B cell (primary cell): ENCODE measurements around the gene NCOA5. TPM values are rescaled to one million over a fixed set of nuclear protein-coding genes. Genes with fewer than 3 reads are reported as not detected.

Experiments
- ATAC-seq: fragments of 200-7000 bp; cut with Tn5 transposase; one replicate; pipeline ENCODE4 v1.10.0; 2021; ENCODE audit warnings: low read depth, mild to moderate bottlenecking, moderate number of reproducible peaks, moderate library complexity
- CTCF ChIA-PET: fragments of 350-600 bp; sonication (Branson Sonifier 250); formaldehyde crosslinking; loops from one replicate; lab custom pipeline; 2021; ENCODE audit warnings: antibody characterized with exemption, inconsistent platforms; lab: Charles Lee
- POLR2A ChIA-PET: fragments of 350-600 bp; sonication (Branson Sonifier 250); formaldehyde crosslinking; loops from one replicate; lab custom pipeline; 2021; ENCODE audit warnings: antibody characterized with exemption; lab: Charles Lee
- DNase-seq: peaks from one replicate; pipeline ENCODE4 v3.0.0; 2013
- H2AFZ ChIP-seq: 2 replicates; pipeline ENCODE4 v1.6.1; 2012; ENCODE audit warnings: mild to moderate bottlenecking, low read depth, low read length; ENCODE audit not compliant: insufficient read depth, poor library complexity, severe bottlenecking
- H3K27ac ChIP-seq, 2 donors: 1 replicate in 1 of 2; 2 replicates in 1 of 2; pipeline ENCODE4 v1.5.1; 2012 to 2013; ENCODE audit warnings: low read length in 2 of 2, mild to moderate bottlenecking in 2 of 2, moderate library complexity in 1 of 2
- H3K27me3 ChIP-seq, 4 experiments: fragments of 200-600 bp in 1 of 4; sonication (generic) in 1 of 4; replicated peaks in 1 of 4; 1 replicate in 2 of 4; 2 replicates in 2 of 4; pipeline versions ENCODE4 v1.6.1 to v1.7.0; 2013 to 2016; ENCODE audit warnings: low read length in 3 of 4, mild to moderate bottlenecking in 2 of 4, mixed read lengths in 1 of 4, moderate library complexity in 1 of 4; ENCODE audit not compliant: insufficient read depth in 4 of 4, control insufficient read depth in 3 of 4; ENCODE audit errors: control extremely low read depth in 1 of 4
- H3K36me3 ChIP-seq, 2 experiments: replicated peaks in 1 of 2; 1 replicate in 1 of 2; 2 replicates in 1 of 2; pipeline versions ENCODE4 v1.6.1 to v1.7.1; 2013; ENCODE audit warnings: low read length in 1 of 2; ENCODE audit not compliant: insufficient read depth in 2 of 2, control insufficient read depth in 1 of 2; ENCODE audit errors: control extremely low read depth in 1 of 2, extremely low read depth in 1 of 2
- H3K4me1 ChIP-seq, 2 donors: fragments of 200-600 bp in 1 of 2; sonication (generic) in 1 of 2; 1 replicate in 1 of 2; 2 replicates in 1 of 2; pipeline versions ENCODE4 v1.5.1 to v1.6.1; 2013 to 2017; ENCODE audit warnings: low read length in 2 of 2; ENCODE audit not compliant: control insufficient read depth in 2 of 2, insufficient read depth in 2 of 2
- H3K4me2 ChIP-seq: replicated peaks from 2 replicates; pipeline ENCODE3; 2012; ENCODE audit warnings: mild to moderate bottlenecking, low read depth, low read length; ENCODE audit not compliant: poor library complexity, severe bottlenecking
- H3K4me3 ChIP-seq, 5 experiments: fragments of 200-600 bp in 1 of 5; sonication (generic) in 1 of 5; 1 replicate in 3 of 5; 2 replicates in 2 of 5; pipeline versions ENCODE4 v1.5.1 to v1.7.0; 2011 to 2016; ENCODE audit warnings: low read length in 4 of 5, mild to moderate bottlenecking in 4 of 5, low read depth in 2 of 5, control low read depth in 1 of 5, moderate library complexity in 1 of 5; ENCODE audit not compliant: insufficient read depth in 1 of 5; ENCODE audit errors: control extremely low read depth in 1 of 5, extremely low read depth in 1 of 5
- H3K79me2 ChIP-seq: fragments of 200-600 bp; sonication (generic); one replicate; pipeline ENCODE4 v1.6.0; 2016; ENCODE audit warnings: low read length; ENCODE audit not compliant: control insufficient read depth, insufficient read depth
- H3K9ac ChIP-seq: fragments of 200-600 bp; sonication (generic); 2 replicates; pipeline ENCODE4 v1.6.1; 2017; ENCODE audit warnings: mild to moderate bottlenecking, low read length, moderate library complexity
- H3K9me3 ChIP-seq, 3 donors: one replicate each; pipeline versions ENCODE4 v1.6.1 to v1.7.1; 2013; ENCODE audit warnings: low read length in 2 of 3; ENCODE audit not compliant: control insufficient read depth in 2 of 3, insufficient read depth in 1 of 3; ENCODE audit errors: control extremely low read depth in 1 of 3
- H4K20me1 ChIP-seq: 2 replicates; pipeline ENCODE4 v1.6.0; 2012; ENCODE audit warnings: mild to moderate bottlenecking, low read length; ENCODE audit not compliant: insufficient read depth, control insufficient read depth, poor library complexity, severe bottlenecking
- H3K27ac Mint-ChIP-seq: one replicate; pipeline ENCODE4 v1.8.0; 2021; ENCODE audit warnings: mixed read lengths
- H3K27me3 Mint-ChIP-seq: one replicate; pipeline ENCODE4 v1.8.0; 2021; ENCODE audit warnings: mixed read lengths
- H3K4me1 Mint-ChIP-seq: one replicate; pipeline ENCODE4 v1.8.0; 2021; ENCODE audit warnings: mixed read lengths
- H3K4me3 Mint-ChIP-seq: one replicate; pipeline ENCODE4 v1.8.0; 2021; ENCODE audit warnings: mixed read lengths
- H3K9me3 Mint-ChIP-seq: one replicate; pipeline ENCODE4 v1.8.0; 2022; ENCODE audit warnings: mixed read lengths; ENCODE audit not compliant: insufficient read depth
- EZH2 ChIP-seq: IDR thresholded peaks from 2 replicates; pipeline ENCODE4 v1.6.1; 2012; ENCODE audit warnings: borderline replicate concordance, low read depth, mild to moderate bottlenecking, moderate library complexity, low read length; ENCODE audit not compliant: insufficient read depth, poor library complexity, severe bottlenecking
- WGBS: methylation state at CpG from one replicate; pipeline ENCODE4 v1.1.5; 2013; ENCODE audit warnings: missing lambda C conversion rate; ENCODE audit not compliant: insufficient coverage; 5-methylcytosine and 5-hydroxymethylcytosine counted together
- intact Hi-C: fragments of 100-400 bp; cut with micrococcal nuclease; formaldehyde crosslinking; loops from one replicate; pipeline ENCODE4 v1.10.0; 2022
- polyA plus RNA-seq: library from polyadenylated mRNA; depleted of rRNA; stranded (reverse); fragments of >200 nt; gene quantifications from 2 replicates; pipeline ENCODE4 v1.2.3, GENCODE V29; 2012
- total RNA-seq, 2 donors: library from RNA; stranded (reverse); fragments of 120-200 nt in 1 of 2; gene quantifications; 1 replicate in 1 of 2; 2 replicates in 1 of 2; pipeline versions ENCODE4 v1.2.3 to v1.2.4, GENCODE V29; 2013 to 2022
- TF ChIP-seq, protein P1 (sequence below): fragments of 200-600 bp; IDR thresholded peaks from one replicate; pipeline ENCODE4 v1.8.0; 2022; ENCODE audit warnings: antibody characterized with exemption, mild to moderate bottlenecking

NCOA5 gene
- total and polyA plus RNA-seq, 2 donors (not counting 1 experiment from before 2014, with no cell fraction given): 26.0 to 41.6 TPM

DNA sequence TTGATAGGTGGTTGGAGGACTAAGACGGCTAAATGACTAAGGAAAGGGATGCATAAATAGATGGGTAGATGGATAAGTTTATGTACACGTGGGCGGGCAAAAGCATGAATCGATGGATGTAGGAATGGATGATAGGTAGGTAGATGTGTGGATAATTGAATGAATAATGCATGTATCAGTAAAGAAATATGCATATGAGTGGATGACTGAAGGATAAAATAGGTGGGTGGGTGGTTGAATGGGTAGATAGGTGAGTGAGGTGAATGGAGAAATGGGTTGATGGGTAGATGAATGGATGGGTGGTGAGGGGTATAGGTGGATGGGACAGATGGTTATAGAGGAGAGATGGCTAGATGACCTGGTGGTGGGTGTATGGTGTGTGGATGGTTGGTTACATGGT lies 40.6 kb downstream of the NCOA5 start:
- no peak for DNase-seq
- Histone ChIP-seq H3K4me1 (no peaks in the 10 kb centered on the region), H3K4me2 (no peak overlapping the region), H3K9me3 (no peaks in the 10 kb centered on the region), H3K36me3 (no peaks in the 10 kb centered on the region), H3K79me2 (no peaks in the 10 kb centered on the region), H2AFZ (no peak overlapping the region), H3K4me3 (no peak overlapping the region), H4K20me1 (no peaks in the 10 kb centered on the region), H3K27ac (no peak overlapping the region), H3K27me3 (peaks cover 0 to 15% (median 5%) of the 10 kb centered on the region in 4 experiments), H3K9ac (no peak overlapping the region)
- Mint-ChIP-seq H3K4me1 (no peaks in the 10 kb centered on the region), H3K27me3 (peaks cover 41% of the 10 kb centered on the region), H3K27ac (no peak overlapping the region), H3K9me3 (no peaks in the 10 kb centered on the region), H3K4me3 (no peak overlapping the region)
- intact Hi-C loops: no loop called here
- ChIA-PET CTCF (no interaction called here), POLR2A (no interaction called here)
- no peak for ATAC-seq
- TF ChIP-seq EZH2: no peak
- TF ChIP-seq, protein P1, sequence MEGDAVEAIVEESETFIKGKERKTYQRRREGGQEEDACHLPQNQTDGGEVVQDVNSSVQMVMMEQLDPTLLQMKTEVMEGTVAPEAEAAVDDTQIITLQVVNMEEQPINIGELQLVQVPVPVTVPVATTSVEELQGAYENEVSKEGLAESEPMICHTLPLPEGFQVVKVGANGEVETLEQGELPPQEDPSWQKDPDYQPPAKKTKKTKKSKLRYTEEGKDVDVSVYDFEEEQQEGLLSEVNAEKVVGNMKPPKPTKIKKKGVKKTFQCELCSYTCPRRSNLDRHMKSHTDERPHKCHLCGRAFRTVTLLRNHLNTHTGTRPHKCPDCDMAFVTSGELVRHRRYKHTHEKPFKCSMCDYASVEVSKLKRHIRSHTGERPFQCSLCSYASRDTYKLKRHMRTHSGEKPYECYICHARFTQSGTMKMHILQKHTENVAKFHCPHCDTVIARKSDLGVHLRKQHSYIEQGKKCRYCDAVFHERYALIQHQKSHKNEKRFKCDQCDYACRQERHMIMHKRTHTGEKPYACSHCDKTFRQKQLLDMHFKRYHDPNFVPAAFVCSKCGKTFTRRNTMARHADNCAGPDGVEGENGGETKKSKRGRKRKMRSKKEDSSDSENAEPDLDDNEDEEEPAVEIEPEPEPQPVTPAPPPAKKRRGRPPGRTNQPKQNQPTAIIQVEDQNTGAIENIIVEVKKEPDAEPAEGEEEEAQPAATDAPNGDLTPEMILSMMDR: no peak
- 94% methylated on average over 4 of the region's 4 CpGs for WGBS

DNA sequence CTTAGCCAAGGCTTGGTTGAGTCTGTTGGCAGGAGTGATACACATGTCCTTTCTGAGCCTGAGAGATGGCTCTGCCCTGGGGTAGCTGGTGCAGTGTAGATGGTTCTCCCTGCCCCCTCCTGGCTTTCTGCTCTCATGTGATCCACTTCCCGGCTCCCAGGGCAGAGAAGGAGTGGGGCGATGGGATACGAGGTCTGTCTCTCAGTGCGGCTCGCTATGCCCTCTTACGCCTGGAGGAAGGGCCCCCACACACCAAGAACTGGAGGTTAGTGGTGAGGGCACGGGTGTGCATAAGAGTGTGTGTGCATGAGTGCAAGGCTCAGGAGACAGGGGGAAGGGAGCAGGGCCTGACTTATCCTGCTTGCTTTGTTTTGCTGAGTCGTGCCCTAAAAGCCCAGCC lies 41.9 kb downstream of the NCOA5 start:
- 86% methylated on average over 1 of the region's 8 CpGs for WGBS
- no peaks in the 10 kb centered on the region for H3K9me3 Mint-ChIP-seq

More for the DNA sequence above, 41.9 kb downstream of the NCOA5 start:
- no peak for DNase-seq
- Mint-ChIP-seq H3K4me3 (no peak overlapping the region), H3K27me3 (peaks cover 52% of the 10 kb centered on the region), H3K27ac (no peak overlapping the region), H3K4me1 (no peaks in the 10 kb centered on the region)
- POLR2A ChIA-PET: no interaction called here
- Histone ChIP-seq H3K27me3 (peaks cover 0 to 25% (median 5%) of the 10 kb centered on the region in 4 experiments), H2AFZ (no peak overlapping the region), H3K79me2 (no peaks in the 10 kb centered on the region), H3K4me2 (no peak overlapping the region), H4K20me1 (no peaks in the 10 kb centered on the region), H3K4me1 (no peaks in the 10 kb centered on the region), H3K36me3 (no peaks in the 10 kb centered on the region), H3K9me3 (no peaks in the 10 kb centered on the region), H3K4me3 (no peak overlapping the region), H3K9ac (no peak overlapping the region), H3K27ac (no peak overlapping the region)
- intact Hi-C loops: no loop called here
- no peak for TF ChIP-seq EZH2
- TF ChIP-seq, protein P1: no peak
- CTCF ChIA-PET: no interaction called here
- no peak for ATAC-seq
